Vagina (tissue), 2 donors: ENCODE results near the gene HS6ST2. TPM values are rescaled to one million over a fixed set of nuclear protein-coding genes. Genes with fewer than 3 reads are reported as not detected.

Experiments
- DNase-seq, 2 donors: peaks; one replicate each; pipeline ENCODE4 v3.0.0-alpha.2; 2017; ENCODE audit errors: extremely low spot score in 2 of 2
- H3K27ac ChIP-seq: fragments of 200-600 bp; sonication (generic); one replicate; pipeline ENCODE4 v1.5.1; 2019
- H3K27me3 ChIP-seq: fragments of 200-600 bp; sonication (generic); one replicate; pipeline ENCODE4 v1.5.1; 2019
- H3K36me3 ChIP-seq, 2 donors: fragments of 200-600 bp; sonication (generic); one replicate each; pipeline ENCODE4 v1.5.1; 2017 to 2019
- H3K4me1 ChIP-seq: fragments of 200-600 bp; sonication (generic); one replicate; pipeline ENCODE4 v1.5.1; 2019
- H3K4me3 ChIP-seq, 2 donors: fragments of 200-600 bp; sonication (generic); 1 replicate in 1 of 2; 2 replicates in 1 of 2; pipeline ENCODE4 v1.5.1; 2016 to 2019
- H3K9me3 ChIP-seq: fragments of 200-600 bp; sonication (generic); one replicate; pipeline ENCODE4 v1.5.1; 2019
- POLR2A ChIP-seq, 2 donors: fragments of 450-650 bp; IDR thresholded peaks; one replicate each; pipeline ENCODE4 v1.6.1; 2017; ENCODE audit warnings: antibody characterized with exemption in 2 of 2, mild to moderate bottlenecking in 2 of 2, moderate library complexity in 2 of 2
- POLR2AphosphoS5 ChIP-seq, 2 donors: sonication (generic); formaldehyde crosslinking; IDR thresholded peaks; one replicate each; pipeline ENCODE4 v1.9.0; 2017; ENCODE audit warnings: antibody characterized with exemption in 2 of 2, mild to moderate bottlenecking in 2 of 2, low read depth in 1 of 2; ENCODE audit not compliant: insufficient read depth in 1 of 2
- intact Hi-C: fragments of 100-400 bp; cut with DNase I; formaldehyde crosslinking; loops from one replicate; pipeline ENCODE4 v1.15.1; 2023
- total RNA-seq: library from RNA; depleted of rRNA; stranded (reverse); fragments of >200 nt; gene quantifications from one replicate; pipeline ENCODE4 v1.2.3, GENCODE V29; 2016
- TF ChIP-seq, protein P1 (sequence below), 3 experiments: fragments of 450-650 bp in 2 of 3; fragments of 200-600 bp in 1 of 3; sonication (generic) in 1 of 3; IDR thresholded peaks; one replicate each; pipeline ENCODE4 v1.5.1; 2017 to 2019; ENCODE audit warnings: antibody characterized with exemption in 3 of 3, mild to moderate bottlenecking in 2 of 3, moderate library complexity in 2 of 3

The HS6ST2 gene
- total RNA-seq, 1 donor from 2014 or later, result 0.74 TPM

GRCh38 chrX:132748909-132749308 lies 209.5 kb downstream of the HS6ST2 start:
- Histone ChIP-seq H3K27me3 (no peaks in the 10 kb centered on the region), H3K4me3 (no peak overlapping the region), H3K36me3 (no peaks in the 10 kb centered on the region), H3K4me1 (no peaks in the 10 kb centered on the region), H3K9me3 (no peaks in the 10 kb centered on the region), H3K27ac (no peak overlapping the region)
- DNase-seq, result no peak
- TF ChIP-seq POLR2A (IDR thresholded peaks at IDR 0.05), result no peak
- TF ChIP-seq, protein P1, sequence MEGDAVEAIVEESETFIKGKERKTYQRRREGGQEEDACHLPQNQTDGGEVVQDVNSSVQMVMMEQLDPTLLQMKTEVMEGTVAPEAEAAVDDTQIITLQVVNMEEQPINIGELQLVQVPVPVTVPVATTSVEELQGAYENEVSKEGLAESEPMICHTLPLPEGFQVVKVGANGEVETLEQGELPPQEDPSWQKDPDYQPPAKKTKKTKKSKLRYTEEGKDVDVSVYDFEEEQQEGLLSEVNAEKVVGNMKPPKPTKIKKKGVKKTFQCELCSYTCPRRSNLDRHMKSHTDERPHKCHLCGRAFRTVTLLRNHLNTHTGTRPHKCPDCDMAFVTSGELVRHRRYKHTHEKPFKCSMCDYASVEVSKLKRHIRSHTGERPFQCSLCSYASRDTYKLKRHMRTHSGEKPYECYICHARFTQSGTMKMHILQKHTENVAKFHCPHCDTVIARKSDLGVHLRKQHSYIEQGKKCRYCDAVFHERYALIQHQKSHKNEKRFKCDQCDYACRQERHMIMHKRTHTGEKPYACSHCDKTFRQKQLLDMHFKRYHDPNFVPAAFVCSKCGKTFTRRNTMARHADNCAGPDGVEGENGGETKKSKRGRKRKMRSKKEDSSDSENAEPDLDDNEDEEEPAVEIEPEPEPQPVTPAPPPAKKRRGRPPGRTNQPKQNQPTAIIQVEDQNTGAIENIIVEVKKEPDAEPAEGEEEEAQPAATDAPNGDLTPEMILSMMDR (IDR thresholded peaks at IDR 0.05), result no peak
- TF ChIP-seq POLR2AphosphoS5 (IDR thresholded peaks at IDR 0.05; ENCODE audit: insufficient read depth in 1 of 2, low read depth in 1 of 2), result no peak
- intact Hi-C loops, result no loop called here

GRCh38 chrX:132748268-132748667 lies 210.2 kb downstream of the HS6ST2 start:
- H3K36me3 ChIP-seq, result no peaks in the 10 kb centered on the region
- no peaks in the 10 kb centered on the region for H3K4me1 ChIP-seq
- TF ChIP-seq, protein P1 (IDR thresholded peaks at IDR 0.05), result no peak
- no peak for TF ChIP-seq POLR2A (IDR thresholded peaks at IDR 0.05)
- no peak for TF ChIP-seq POLR2AphosphoS5 (IDR thresholded peaks at IDR 0.05; ENCODE audit: insufficient read depth in 1 of 2, low read depth in 1 of 2)
- H3K9me3 ChIP-seq, result no peaks in the 10 kb centered on the region
- no peak overlapping the region for H3K27ac ChIP-seq
- no peak for DNase-seq
- H3K27me3 ChIP-seq, result no peaks in the 10 kb centered on the region
- no peak overlapping the region for H3K4me3 ChIP-seq
- intact Hi-C loops, result no loop called here

- H3K9me3 ChIP-seq, result no peaks in the 10 kb centered on the region
- intact Hi-C loops, result no loop called here
- TF ChIP-seq, protein P1 (IDR thresholded peaks at IDR 0.05), result no peak
- TF ChIP-seq POLR2AphosphoS5 (IDR thresholded peaks at IDR 0.05; ENCODE audit: insufficient read depth in 1 of 2, low read depth in 1 of 2), result no peak
- no peak for TF ChIP-seq POLR2A (IDR thresholded peaks at IDR 0.05)
- DNase-seq, result no peak
- H3K4me1 ChIP-seq, result no peaks in the 10 kb centered on the region
- no peak overlapping the region for H3K4me3 ChIP-seq
- no peak overlapping the region for H3K27ac ChIP-seq
- H3K36me3 ChIP-seq, result no peaks in the 10 kb centered on the region
- no peaks in the 10 kb centered on the region for H3K27me3 ChIP-seq
Measured at GRCh38 chrX:132745593-132745992, 212.8 kb downstream of the HS6ST2 start.

GRCh38 chrX:132744470-132744869 lies 214.0 kb downstream of the HS6ST2 start:
- Histone ChIP-seq H3K36me3 (no peaks in the 10 kb centered on the region), H3K27ac (no peak overlapping the region), H3K4me1 (no peaks in the 10 kb centered on the region), H3K4me3 (no peak overlapping the region), H3K9me3 (no peaks in the 10 kb centered on the region), H3K27me3 (no peaks in the 10 kb centered on the region)
- intact Hi-C loops, result no loop called here
- TF ChIP-seq POLR2A (IDR thresholded peaks at IDR 0.05), result no peak
- TF ChIP-seq POLR2AphosphoS5 (IDR thresholded peaks at IDR 0.05; ENCODE audit: insufficient read depth in 1 of 2, low read depth in 1 of 2), result no peak
- TF ChIP-seq, protein P1 (IDR thresholded peaks at IDR 0.05), result no peak
- no peak for DNase-seq

DNA sequence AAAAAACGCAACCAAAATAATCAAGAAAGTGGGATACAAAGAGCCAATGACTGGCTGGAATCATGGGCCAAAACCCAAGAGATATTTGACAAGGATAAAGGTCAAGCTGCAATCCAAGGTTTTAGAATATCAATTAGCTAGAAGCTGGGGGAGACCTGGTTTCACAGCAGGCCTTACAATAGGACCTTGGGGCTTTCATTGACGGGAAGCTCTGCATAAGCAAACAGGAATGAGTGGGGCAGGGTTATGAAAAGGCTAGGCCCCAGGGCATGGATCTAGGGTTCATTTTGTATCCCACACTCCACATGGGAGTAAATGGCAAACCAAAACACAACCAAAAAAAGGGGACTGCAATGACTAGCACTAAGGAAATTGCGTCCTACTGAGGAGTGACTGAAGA lies 215.3 kb downstream of the HS6ST2 start:
- intact Hi-C loops, result no loop called here
- Histone ChIP-seq H3K36me3 (no peaks in the 10 kb centered on the region), H3K4me1 (no peaks in the 10 kb centered on the region), H3K4me3 (no peak overlapping the region), H3K27ac (no peak overlapping the region), H3K27me3 (no peaks in the 10 kb centered on the region), H3K9me3 (no peaks in the 10 kb centered on the region)
- DNase-seq, result peak in 1 of 2 donors; percentile 29
- TF ChIP-seq POLR2AphosphoS5 (IDR thresholded peaks at IDR 0.05; ENCODE audit: insufficient read depth in 1 of 2, low read depth in 1 of 2), result no peak
- no peak for TF ChIP-seq POLR2A (IDR thresholded peaks at IDR 0.05)
- TF ChIP-seq, protein P1 (IDR thresholded peaks at IDR 0.05), result no peak
